Measurements from ENCODE around the gene ALOXE3.

The ALOXE3 gene

DNA sequence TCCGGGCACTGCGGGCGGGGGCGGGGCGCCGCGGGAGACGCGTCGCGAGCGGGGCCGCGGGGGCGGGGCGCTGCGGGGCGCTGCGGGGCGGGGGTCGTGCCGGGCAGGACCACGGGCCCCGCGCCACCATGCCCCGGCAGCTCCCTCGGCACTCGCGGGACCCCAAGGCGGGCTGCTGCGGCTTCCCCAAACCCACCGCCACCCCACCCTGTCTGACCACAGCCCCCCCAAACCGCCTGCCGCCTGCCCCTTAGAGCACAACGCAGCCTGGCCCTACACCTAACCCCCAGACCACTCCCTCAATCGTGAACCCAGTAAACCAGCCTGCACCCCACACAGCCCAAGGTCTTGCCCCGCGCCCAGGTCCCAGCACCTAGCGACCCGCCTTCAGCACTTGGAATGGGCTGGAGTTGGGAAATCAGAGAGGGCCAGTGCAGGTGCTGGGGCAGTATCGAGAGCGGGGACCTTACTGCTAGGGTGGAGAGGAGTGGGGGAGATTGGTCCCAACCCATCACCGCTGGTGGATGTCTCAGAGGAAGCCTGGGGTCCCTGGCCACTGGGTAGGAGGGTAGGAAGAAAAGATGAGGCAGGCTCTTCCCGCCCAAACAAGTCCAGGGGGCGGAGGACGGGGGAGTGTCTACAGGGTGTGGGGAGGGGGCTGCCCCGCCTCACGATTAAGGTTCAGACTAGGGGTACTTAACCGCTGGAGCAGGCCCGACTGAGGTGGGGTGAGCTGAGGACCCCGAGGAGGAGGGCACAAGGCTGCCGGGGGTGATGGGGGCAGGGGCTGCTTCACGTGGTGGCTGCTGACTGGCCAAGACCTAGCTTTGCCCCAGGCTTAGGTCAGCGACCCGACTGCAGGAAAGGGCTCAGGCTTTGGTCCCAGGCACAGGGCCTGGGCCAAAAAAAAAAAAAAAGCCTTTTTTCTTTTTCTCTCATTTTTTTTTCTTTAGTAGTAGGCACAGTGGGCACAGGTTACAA, 45.0 kb upstream of the ALOXE3 start:
- CTCF ChIA-PET = interaction anchor here (1.3 kb wide), 1 partner anchor 23 kb away, joined by 5 read pairs; no protein-coding TSS in a partner anchor
- no peak for DNase-seq (ENCODE audit: low spot score)
- TF ChIP-seq, protein P1, sequence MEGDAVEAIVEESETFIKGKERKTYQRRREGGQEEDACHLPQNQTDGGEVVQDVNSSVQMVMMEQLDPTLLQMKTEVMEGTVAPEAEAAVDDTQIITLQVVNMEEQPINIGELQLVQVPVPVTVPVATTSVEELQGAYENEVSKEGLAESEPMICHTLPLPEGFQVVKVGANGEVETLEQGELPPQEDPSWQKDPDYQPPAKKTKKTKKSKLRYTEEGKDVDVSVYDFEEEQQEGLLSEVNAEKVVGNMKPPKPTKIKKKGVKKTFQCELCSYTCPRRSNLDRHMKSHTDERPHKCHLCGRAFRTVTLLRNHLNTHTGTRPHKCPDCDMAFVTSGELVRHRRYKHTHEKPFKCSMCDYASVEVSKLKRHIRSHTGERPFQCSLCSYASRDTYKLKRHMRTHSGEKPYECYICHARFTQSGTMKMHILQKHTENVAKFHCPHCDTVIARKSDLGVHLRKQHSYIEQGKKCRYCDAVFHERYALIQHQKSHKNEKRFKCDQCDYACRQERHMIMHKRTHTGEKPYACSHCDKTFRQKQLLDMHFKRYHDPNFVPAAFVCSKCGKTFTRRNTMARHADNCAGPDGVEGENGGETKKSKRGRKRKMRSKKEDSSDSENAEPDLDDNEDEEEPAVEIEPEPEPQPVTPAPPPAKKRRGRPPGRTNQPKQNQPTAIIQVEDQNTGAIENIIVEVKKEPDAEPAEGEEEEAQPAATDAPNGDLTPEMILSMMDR (conservative IDR thresholded peaks at IDR 0.05; ENCODE audit: low read depth) = no peak
- POLR2A ChIA-PET (ENCODE audit: low non-redundant PET) = interaction anchor here (0.6 to 1.0 kb wide), 3 partner anchors 8 to 60 kb away, joined by 3 to 5 read pairs (median 4); no protein-coding TSS in a partner anchor
- peak overlapping the region; percentile 90 for H3K27ac ChIP-seq

DNA sequence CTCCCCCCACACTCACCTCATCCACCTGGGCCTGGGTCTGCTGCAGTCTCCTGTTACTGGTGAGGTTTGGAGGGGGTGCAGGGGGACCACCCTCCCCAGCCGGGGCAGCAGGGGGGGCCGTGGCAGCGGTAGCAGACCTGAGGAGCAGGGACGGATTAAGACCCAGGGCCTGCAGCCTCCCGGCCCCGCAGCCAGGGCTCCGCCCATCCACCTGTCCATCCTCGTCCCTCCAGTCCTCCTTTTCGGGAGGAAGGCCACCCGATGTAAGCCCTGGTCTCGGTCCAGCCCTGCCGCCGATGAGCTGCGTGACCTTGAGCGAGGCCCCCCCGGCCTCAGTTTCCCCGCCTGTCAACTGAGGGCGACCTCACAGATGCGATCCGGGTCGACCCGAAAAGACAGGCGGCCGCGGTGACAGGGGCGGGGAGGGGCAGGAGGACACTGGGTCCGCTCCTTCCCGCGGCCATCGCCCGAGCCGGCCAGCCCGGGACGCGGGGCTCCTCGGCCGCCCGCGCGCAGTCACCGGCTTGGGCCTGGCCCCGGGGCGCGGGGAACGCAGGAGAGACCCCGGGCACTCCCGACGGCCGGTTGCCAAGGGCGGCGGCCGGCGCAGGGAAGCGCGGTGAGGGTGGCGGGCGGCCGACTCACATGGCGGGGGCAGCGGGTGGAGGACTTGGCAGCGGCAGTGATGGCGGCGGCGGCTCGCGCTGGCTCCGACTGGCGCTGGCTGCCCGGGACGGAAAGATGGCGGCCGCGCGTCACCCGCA, 44.1 kb upstream of the ALOXE3 start, which contains the start of gene VAMP2:
TSS of gene VAMP2 (minus strand) at position 716 of the 764 bp plus-strand sequence. CDS start at position 647, 69 bp downstream.
- TF ChIP-seq, protein P1 (conservative IDR thresholded peaks at IDR 0.05; ENCODE audit: low read depth) = no peak
- ChIA-PET CTCF (no interaction called here), POLR2A (ENCODE audit: low non-redundant PET) (no interaction called here)
- DNase-seq (ENCODE audit: low spot score) = peak; percentile 49
- H3K27ac ChIP-seq = peak within 1 kb of the TSS; percentile 90

DNA sequence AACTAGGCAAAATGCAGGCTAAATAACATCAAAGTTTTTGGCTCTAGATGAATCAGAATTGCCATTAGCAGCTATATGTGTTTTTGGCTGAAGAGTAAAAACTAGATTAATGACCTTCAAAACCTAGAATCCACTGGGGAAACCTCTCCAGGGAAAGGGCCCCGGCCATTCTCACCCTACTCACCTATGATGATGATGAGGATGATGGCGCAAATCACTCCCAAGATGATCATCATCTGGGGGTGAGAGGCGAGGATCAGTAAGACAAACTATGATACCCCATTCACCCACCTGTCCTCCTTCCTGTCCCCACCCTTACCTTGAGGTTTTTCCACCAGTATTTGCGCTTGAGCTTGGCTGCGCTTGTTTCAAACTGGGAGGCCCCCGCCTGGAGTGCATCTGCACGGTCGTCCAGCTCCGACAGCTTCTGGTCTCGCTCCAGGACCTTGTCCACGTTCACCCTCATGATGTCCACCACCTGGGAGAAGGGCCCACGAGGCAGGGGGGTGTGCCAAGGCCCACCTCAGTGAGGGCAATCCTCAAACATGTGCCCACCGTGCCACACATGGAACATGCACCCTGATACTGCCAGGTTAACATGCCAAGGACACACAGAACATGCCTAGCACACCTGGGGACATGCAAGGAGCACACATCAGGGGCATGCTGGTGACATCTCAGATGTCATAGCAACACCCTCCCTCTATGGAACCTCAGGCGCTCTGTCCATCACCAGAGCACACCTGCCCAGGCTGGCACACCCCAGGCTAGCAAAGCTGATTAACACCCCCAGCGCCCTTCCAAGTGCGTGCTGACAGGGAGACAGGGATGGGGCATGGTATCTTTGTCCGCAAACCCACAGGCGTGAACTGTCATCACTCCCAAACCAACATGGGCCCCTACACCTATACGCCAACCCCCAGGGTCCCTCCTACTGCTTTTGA, 43.2 kb upstream of the ALOXE3 start:
- CTCF ChIA-PET = interaction anchor here (0.7 kb wide), 1 partner anchor 15 kb away, joined by 3 read pairs; the partner anchor contains the start of gene TMEM107
- peak overlapping the region; percentile 90 for H3K27ac ChIP-seq
- TF ChIP-seq, protein P1 (conservative IDR thresholded peaks at IDR 0.05; ENCODE audit: low read depth) = no peak
- POLR2A ChIA-PET (ENCODE audit: low non-redundant PET) = interaction anchor here (1.2 kb wide), 1 partner anchor 30 kb away, joined by 3 read pairs; no protein-coding TSS in a partner anchor
- no peak for DNase-seq (ENCODE audit: low spot score)

DNA sequence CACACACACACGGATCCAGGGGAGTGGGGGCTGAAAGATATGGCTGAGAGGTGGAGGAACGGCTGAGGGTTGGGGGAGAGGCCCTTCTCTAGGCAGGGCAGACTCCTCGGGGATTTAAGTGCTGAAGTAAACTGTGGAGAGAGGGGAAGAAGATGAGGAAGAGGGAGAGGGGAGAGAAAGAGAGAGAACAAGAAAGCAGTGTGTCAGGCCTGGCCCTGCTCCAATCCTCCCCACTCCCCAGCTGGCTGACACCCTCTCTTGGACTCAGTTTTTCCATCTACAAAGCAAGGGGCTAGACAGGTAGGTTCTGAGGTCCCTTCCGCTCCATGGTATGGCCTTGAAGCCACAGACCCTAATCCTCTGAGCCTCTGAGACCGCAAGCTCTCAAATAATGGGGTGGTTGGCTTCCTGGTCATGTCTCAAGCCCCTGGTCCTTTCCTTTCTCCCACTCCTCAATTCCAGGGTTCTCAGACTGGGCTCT, 42.5 kb upstream of the ALOXE3 start:
- POLR2A ChIA-PET (ENCODE audit: low non-redundant PET) = interaction anchor here (1.2 kb wide), 1 partner anchor 29 kb away, joined by 3 read pairs; no protein-coding TSS in a partner anchor
- peak overlapping the region; percentile 90 for H3K27ac ChIP-seq
- TF ChIP-seq, protein P1 (conservative IDR thresholded peaks at IDR 0.05; ENCODE audit: low read depth) = no peak
- DNase-seq (ENCODE audit: low spot score) = no peak
- CTCF ChIA-PET = interaction anchor here (0.6 to 1.0 kb wide), 3 partner anchors 26 to 810 kb away, joined by 3 to 5 read pairs (median 4); no protein-coding TSS in a partner anchor

DNA sequence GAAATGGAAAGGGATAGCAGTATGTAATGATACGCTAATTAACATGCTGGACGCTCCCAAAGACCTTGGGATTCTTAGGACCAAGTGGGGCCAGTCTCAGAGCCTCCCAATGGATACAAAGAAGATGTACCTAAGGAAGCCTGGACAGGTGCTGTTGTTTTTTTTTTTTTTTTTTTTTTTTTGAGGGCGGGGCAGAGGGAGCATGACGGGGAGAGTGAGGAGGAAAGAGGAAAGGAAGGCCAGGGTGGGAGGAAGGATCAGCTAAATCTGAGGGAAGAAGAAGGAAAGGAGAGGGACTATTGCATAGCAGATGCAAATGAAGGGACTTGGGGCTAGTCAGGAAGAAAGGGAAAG, 41.9 kb upstream of the ALOXE3 start:
- no peak for DNase-seq (ENCODE audit: low spot score)
- H3K27ac ChIP-seq = peak overlapping the region; percentile 98
- ChIA-PET POLR2A (ENCODE audit: low non-redundant PET) (no interaction called here), CTCF (interaction anchor here (0.5 to 1.0 kb wide), 3 partner anchors 24 to 810 kb away, joined by 4 to 5 read pairs (median 4); no protein-coding TSS in a partner anchor)
- TF ChIP-seq, protein P1 (conservative IDR thresholded peaks at IDR 0.05; ENCODE audit: low read depth) = no peak
